ENCODE results near the gene SIDT1.

Gene SIDT1

GRCh38 chr3:113545594-113545993 lies 13.2 kb downstream of the SIDT1 start:
- DNase-seq (ENCODE audit: low read depth, low spot score) = no peak

DNA sequence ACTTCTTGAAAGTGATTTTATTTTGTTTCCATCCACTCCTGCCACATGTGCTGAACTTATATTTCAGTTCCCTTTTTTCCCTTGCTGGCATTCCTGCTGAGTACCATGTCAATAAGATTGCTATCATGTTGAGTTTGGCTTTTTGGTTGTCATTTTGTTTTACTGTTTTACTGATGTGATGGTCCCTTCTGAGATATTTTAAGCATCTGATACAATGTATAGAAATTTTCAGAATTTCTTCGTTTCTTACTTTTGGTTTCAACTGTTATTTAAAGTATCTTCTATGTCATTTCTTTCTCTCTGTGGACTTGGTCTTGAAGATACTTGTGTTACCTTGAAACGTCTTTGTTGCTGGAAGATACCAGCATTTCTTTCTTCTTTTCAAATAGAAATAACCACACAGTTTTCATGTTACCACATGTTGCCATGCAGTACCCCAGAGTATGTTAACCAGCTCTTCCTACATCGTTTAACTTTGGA lies 14.1 kb downstream of the SIDT1 start:
- DNase-seq (ENCODE audit: low read depth, low spot score) = no peak

DNA sequence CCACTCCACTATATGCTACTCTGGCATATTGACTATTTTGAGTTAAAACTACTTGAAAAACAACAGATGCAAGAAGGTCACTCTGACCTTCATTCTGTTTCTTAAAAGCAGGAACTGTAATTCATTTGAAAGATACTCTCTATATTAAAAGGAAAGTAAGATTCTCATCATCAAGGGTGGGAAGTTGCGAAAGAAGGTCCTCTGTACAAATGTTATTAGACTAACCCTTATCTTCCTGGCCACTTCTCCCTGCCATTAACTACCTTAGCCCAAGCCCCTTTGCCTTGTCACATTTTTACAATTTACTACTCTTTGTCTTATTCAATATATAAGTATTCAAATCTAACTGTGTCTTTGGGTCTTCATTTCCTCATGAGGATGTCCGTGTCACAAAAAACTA lies 16.1 kb downstream of the SIDT1 start:
- no peak for DNase-seq (ENCODE audit: low read depth, low spot score)

GRCh38 chr3:113551820-113552219 lies 19.5 kb downstream of the SIDT1 start:
- DNase-seq (ENCODE audit: low read depth, low spot score) = no peak

DNA sequence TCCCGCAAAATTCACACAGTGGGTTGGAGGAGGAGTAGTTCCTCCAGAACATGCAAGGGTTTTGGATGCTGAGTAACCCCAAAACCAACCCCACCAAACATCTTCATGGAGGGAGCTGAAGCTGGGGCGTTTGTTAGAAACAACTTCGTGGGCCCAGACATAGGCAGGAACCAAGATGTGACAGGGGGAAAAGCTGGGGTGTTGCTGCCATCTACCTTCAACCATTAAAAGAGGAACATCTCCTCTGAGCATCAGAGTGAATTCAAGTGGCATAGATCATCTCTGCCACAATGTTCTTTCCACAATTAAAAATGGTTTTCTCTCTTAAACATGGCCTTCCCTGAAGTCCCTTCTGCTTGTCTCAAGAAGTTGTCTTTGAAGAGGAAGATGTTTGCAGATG lies 20.5 kb downstream of the SIDT1 start:
- DNase-seq (ENCODE audit: low read depth, low spot score) = no peak

GRCh38 chr3:113555138-113555537 lies 22.8 kb downstream of the SIDT1 start:
- DNase-seq (ENCODE audit: low read depth, low spot score) = no peak

DNA sequence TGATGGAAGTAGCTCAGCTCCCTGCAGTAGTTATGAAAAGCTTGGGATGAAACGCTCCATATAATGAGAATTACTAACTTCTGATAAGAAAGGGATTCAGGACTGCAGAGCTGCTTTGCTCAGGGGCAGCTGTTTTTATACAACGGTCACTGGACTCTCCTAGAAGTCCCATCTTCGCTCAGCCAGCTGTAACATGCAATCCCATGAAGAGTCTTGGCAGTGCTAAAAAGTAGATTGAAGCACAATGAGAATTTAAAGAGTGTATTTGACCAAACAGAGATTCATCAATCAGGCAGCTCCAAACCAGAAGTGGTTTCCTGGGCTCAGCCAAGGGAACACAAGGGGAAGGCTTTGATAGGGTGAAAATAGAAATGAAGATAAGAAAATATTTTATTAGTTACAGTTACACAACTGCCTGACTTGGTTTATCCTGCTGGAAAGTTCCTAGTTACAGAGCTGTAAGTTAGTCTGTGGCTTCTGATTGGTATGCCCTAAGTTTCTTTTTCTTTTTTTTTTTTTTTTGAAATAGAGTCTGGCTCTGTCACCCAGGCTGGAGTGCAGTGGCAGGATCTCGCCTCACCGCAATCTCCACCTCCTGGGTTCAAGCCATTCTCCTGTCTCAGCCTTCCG lies 24.1 kb downstream of the SIDT1 start:
- DNase-seq (ENCODE audit: low read depth, low spot score) = no peak

DNA sequence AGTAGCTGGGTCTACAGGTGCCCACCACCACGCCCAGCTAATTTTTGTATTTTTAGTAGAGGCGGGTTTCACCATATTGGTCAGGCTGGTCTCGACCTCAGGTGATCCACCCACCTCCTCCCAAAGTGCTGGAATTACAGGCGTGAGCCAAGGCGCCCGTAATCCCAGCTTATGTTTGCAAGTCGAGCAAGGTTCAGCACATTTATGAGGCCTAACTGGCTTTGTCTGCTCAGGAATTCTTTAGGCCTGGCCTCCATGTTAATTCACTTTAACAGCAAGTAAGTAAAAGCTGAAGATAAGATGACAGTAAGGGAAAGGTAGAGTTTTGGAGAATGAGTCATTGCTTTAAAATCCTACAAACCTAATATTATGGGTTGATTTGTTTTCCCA lies 24.6 kb downstream of the SIDT1 start:
- no peak for DNase-seq (ENCODE audit: low read depth, low spot score)

- no peak for DNase-seq (ENCODE audit: low read depth, low spot score)
Observed at GRCh38 chr3:113557374-113557773, 25.0 kb downstream of the SIDT1 start.

- DNase-seq (ENCODE audit: low read depth, low spot score) = no peak
Observed at GRCh38 chr3:113559009-113559408, 26.7 kb downstream of the SIDT1 start.

DNA sequence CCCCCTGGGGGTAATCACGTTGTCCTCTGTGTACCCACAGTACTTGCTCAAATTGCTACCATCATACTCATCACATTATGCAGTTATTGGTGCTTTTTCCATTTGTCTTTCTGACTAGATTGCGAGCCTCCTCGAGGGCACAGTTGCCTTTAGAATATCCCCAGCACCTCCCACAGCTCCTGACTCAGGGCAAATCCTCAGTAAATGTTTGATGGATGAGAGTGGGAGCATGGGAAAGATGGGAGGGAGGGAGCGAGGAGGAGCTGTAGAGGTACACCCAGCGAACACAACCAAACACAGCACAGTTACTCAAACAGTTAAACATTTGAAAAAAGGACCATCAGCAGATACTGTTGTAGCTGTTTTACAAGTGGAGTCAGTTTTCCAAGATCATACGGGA lies 27.9 kb downstream of the SIDT1 start:
- DNase-seq (ENCODE audit: low read depth, low spot score) = no peak

GRCh38 chr3:113560831-113561623 lies 28.7 kb downstream of the SIDT1 start:
- no peak for DNase-seq (ENCODE audit: low read depth, low spot score)

GRCh38 chr3:113565555-113565954 lies 33.2 kb downstream of the SIDT1 start:
- no peak for DNase-seq (ENCODE audit: low read depth, low spot score)

GRCh38 chr3:113570158-113570557 lies 37.8 kb downstream of the SIDT1 start:
- DNase-seq (ENCODE audit: low read depth, low spot score) = no peak

DNA sequence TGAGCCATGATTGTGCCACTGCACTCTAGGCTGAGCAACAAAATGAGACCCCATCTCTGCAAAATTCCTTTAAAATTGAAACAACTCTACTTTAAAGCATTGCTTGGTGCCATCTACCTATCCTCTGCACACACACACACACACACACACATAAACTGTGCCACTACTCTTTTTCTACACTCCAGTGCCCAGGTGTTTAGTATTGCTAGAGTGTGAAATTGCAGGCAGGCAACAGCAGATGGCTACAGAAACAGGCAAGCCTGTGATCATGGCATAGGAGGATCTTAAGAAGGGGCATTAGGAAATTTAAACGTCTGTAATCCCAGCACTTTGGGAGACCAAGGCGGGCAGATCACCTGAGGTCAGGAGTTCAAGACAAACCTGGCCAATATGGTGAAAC lies 39.0 kb downstream of the SIDT1 start:
- DNase-seq (ENCODE audit: low read depth, low spot score) = no peak

DNA sequence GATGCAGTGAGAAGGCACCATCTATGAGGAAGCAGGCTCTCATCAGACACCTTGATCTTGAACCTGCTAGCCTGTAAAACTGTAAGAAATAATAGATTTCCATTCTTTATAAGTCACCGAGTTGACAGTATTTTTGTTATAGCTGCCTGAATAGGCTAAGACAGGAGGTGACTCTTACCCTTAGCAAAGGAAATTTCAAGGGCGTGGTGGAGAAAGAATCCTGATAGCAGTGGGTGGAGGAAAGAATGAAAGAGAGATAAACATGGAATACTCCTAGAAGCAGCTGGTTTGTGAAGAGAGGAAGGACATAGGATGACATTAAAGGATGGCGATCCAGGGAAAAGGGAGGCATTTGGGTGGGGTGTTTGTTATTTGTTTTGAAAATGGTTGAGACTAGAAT lies 41.4 kb downstream of the SIDT1 start:
- DNase-seq (ENCODE audit: low read depth, low spot score) = no peak

DNA sequence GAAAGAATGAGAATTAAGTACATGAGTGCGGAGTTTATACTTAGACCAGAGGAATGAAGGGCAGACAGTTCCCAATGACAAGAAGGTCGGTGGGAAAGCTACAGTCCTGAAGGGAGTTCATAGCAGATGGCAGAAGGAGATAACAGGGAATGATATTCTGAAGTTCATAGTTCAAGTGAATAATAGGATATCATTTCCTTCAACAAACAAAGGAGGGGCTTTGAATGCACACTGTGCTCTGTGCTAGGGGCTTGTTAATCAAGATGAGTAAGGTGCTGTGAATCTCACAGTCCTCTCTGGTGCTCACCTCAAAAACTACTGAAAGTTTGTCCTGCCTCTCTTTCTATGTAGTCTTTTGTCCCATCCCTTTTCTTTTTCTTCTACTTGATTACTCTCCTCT lies 41.9 kb downstream of the SIDT1 start:
- DNase-seq (ENCODE audit: low read depth, low spot score) = no peak

GRCh38 chr3:113575206-113575605 lies 42.9 kb downstream of the SIDT1 start:
- DNase-seq (ENCODE audit: low read depth, low spot score) = no peak

- DNase-seq (ENCODE audit: low read depth, low spot score) = no peak
Observed at GRCh38 chr3:113585228-113585627, 52.9 kb downstream of the SIDT1 start.

DNA sequence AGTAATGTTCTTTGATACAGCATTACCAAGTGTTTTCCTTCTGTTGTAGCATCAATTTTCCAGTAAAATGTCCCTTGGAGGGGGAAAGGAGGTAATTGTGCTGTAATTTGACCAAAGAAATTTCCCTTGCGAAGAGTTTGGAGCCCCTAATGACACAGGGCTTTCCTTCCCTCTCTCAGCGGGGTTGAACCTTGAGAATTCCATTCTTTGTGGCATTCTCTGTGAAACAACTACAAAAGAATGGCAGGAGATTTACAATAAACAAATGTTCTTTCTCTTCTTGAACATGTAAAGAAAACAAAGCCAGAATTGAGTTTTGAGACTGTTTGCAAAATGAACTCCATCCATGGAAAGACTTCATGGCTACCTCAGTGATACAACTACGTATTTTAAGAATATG lies 53.4 kb downstream of the SIDT1 start:
- DNase-seq (ENCODE audit: low read depth, low spot score) = no peak

GRCh38 chr3:113588806-113589205 lies 56.5 kb downstream of the SIDT1 start:
- DNase-seq (ENCODE audit: low read depth, low spot score) = no peak

GRCh38 chr3:113589971-113590370 lies 57.6 kb downstream of the SIDT1 start:
- no peak for DNase-seq (ENCODE audit: low read depth, low spot score)

DNA sequence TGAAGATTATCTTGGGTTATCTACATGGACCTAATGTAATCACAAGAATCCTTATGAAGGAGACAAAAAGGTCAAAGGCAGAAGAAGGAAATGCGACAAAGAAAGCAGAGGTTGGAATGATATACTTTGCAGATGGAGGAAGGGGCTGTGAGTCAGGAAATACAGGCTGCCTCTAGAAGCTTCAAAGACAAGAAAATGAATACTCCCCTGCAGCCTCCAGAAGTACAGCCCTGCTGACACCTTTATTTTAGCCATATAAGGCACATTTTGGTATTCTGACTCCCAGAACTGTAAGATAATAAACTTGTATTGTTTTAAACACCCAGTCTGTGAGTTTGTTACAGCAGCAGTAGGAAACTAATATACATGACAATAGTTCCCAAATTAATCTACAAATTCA lies 58.6 kb downstream of the SIDT1 start:
- no peak for DNase-seq (ENCODE audit: low read depth, low spot score)

All from iPS DF 19.7 (cell line).